Measurements from ENCODE around the gene AK5. TPM values are rescaled to one million over a fixed set of nuclear protein-coding genes. Genes with fewer than 3 reads are reported as not detected.

The AK5 gene
- total and polyA plus RNA-seq, 2 of the 13 experiments (the other 11 are each of a cell fraction or from before 2014, with no cell fraction given) = not detected

DNA sequence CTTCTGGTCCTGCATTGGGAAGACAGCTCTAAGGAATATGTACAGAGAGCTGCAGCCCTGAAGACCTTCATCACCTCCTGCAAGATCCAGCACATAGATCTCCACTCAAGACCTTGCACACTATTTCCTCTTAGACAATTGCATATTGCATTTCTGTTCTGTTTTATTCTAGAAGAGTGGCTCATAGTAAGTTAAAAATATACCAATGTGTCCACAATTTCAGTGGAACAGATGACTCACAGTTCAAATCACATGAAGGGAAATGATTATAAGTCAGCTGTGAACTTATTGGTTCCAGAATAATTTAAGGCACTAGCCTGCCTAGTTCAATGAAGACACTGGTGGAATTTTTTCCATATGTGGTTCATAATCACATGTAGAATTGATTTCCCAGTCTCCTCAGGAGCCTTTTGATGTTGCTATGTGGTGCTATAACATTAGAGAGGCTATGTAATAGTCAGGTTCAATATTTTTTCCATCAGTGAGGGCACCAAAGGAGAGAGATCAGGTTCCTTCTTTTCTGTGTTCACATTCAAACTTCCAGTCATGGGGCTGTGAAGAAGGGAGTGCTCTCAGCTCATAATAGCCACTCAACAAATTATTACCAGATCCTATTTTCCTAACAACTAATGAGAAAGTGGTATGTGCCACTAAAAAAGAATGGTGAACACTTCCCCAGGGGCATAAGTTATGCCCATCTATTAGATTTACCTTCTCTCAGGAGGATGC, 9.8 kb upstream of the AK5 start:
- no peak for FAIRE-seq
- no peak for DNase-seq (ENCODE audit: low spot score)
- POLR2A ChIA-PET = no interaction called here
- Histone ChIP-seq H3K4me2 (ENCODE audit: low read depth, low read length) (no peak overlapping the region), H3K27ac (ENCODE audit: extremely low read length, insufficient read depth, low read length) (no peak overlapping the region), H3K4me1 (ENCODE audit: insufficient read depth, low read length) (no peaks in the 10 kb centered on the region), H3K36me3 (replicated peaks in 1 of 2; ENCODE audit: control insufficient read depth in 1 of 2, insufficient read depth in 2 of 2, low read length in 2 of 2) (no peaks in the 10 kb centered on the region), H3K9me3 (ENCODE audit: low read length) (no peaks in the 10 kb centered on the region), H3K27me3 (ENCODE audit: control insufficient read depth in 1 of 2, insufficient read depth in 2 of 2, low read length in 2 of 2) (no peaks in the 10 kb centered on the region; a peak in 1 of 5 replicates), H3K79me2 (ENCODE audit: insufficient read depth, low read length) (no peaks in the 10 kb centered on the region), H3K4me3 (replicated peaks in 1 of 3; ENCODE audit: insufficient read depth in 1 of 3, low read depth in 2 of 3, low read length in 3 of 3) (no peak overlapping the region), H3K9ac (ENCODE audit: insufficient read depth, low read depth, low read length) (no peak overlapping the region), H4K20me1 (ENCODE audit: insufficient read depth, low read length) (no peaks in the 10 kb centered on the region), H2AFZ (ENCODE audit: low read length) (no peak overlapping the region)
- intact Hi-C loops (cut with micrococcal nuclease; ENCODE audit: unreplicated experiment) = no loop called here
- TF ChIP-seq HBP1 (CRISPR knock-in tag; IDR thresholded peaks at IDR 0.05; ENCODE audit: low read depth) = no peak
- TF ChIP-seq, protein P1, sequence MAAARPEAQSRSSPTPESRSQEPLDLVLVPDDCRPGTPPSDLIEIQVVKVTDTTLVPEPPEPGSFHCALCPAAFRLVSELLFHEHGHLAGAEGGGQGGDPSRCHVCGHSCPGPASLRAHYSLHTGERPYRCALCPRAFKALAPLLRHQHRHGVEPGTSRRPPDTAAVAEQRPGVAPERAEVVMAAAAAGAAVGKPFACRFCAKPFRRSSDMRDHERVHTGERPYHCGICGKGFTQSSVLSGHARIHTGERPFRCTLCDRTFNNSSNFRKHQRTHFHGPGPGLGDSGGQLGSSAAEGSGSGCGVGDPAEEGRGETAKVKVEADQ (CRISPR knock-in tag; IDR thresholded peaks at IDR 0.05; ENCODE audit: borderline replicate concordance) = no peak
- TF ChIP-seq, protein P2, sequence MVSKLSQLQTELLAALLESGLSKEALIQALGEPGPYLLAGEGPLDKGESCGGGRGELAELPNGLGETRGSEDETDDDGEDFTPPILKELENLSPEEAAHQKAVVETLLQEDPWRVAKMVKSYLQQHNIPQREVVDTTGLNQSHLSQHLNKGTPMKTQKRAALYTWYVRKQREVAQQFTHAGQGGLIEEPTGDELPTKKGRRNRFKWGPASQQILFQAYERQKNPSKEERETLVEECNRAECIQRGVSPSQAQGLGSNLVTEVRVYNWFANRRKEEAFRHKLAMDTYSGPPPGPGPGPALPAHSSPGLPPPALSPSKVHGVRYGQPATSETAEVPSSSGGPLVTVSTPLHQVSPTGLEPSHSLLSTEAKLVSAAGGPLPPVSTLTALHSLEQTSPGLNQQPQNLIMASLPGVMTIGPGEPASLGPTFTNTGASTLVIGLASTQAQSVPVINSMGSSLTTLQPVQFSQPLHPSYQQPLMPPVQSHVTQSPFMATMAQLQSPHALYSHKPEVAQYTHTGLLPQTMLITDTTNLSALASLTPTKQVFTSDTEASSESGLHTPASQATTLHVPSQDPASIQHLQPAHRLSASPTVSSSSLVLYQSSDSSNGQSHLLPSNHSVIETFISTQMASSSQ (IDR thresholded peaks at IDR 0.05; ENCODE audit: low read depth) = no peak
- TF ChIP-seq, protein P2 (CRISPR knock-in tag; IDR thresholded peaks at IDR 0.05; ENCODE audit: borderline replicate concordance) = no peak
- no peak for TF ChIP-seq RAD51 (IDR thresholded peaks at IDR 0.05; ENCODE audit: borderline replicate concordance)
- TF ChIP-seq ETS1 (CRISPR knock-in tag; IDR thresholded peaks at IDR 0.05) = no peak
- no peak for TF ChIP-seq ZNF326 (CRISPR knock-in tag; IDR thresholded peaks at IDR 0.05; ENCODE audit: borderline replicate concordance)
- TF ChIP-seq SRSF9 (IDR thresholded peaks at IDR 0.05; ENCODE audit: borderline replicate concordance, insufficient read depth, low read depth, low read length, poor library complexity, severe bottlenecking) = no peak
- TF ChIP-seq, protein P3, sequence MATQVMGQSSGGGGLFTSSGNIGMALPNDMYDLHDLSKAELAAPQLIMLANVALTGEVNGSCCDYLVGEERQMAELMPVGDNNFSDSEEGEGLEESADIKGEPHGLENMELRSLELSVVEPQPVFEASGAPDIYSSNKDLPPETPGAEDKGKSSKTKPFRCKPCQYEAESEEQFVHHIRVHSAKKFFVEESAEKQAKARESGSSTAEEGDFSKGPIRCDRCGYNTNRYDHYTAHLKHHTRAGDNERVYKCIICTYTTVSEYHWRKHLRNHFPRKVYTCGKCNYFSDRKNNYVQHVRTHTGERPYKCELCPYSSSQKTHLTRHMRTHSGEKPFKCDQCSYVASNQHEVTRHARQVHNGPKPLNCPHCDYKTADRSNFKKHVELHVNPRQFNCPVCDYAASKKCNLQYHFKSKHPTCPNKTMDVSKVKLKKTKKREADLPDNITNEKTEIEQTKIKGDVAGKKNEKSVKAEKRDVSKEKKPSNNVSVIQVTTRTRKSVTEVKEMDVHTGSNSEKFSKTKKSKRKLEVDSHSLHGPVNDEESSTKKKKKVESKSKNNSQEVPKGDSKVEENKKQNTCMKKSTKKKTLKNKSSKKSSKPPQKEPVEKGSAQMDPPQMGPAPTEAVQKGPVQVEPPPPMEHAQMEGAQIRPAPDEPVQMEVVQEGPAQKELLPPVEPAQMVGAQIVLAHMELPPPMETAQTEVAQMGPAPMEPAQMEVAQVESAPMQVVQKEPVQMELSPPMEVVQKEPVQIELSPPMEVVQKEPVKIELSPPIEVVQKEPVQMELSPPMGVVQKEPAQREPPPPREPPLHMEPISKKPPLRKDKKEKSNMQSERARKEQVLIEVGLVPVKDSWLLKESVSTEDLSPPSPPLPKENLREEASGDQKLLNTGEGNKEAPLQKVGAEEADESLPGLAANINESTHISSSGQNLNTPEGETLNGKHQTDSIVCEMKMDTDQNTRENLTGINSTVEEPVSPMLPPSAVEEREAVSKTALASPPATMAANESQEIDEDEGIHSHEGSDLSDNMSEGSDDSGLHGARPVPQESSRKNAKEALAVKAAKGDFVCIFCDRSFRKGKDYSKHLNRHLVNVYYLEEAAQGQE (IDR thresholded peaks at IDR 0.05; ENCODE audit: borderline replicate concordance in 1 of 2, low read depth in 1 of 2, low read length in 2 of 2) = no peak
- no peak for TF ChIP-seq MYC (CRISPR knock-in tag; IDR thresholded peaks at IDR 0.05; ENCODE audit: borderline replicate concordance)
- TF ChIP-seq POLR2AphosphoS5 (IDR thresholded peaks at IDR 0.05; ENCODE audit: low read depth, low read length) = no peak
- CTCF ChIA-PET (ENCODE audit: low intra/inter-chr PET ratio, low total read pairs) = no interaction called here
- ATAC-seq = no peak
- in situ Hi-C loops (cut with HindIII; ENCODE audit: extremely low pct_ligation_motif_present, low pct_unique_long_range_greater_than_20kb) = no loop called here
- BruUV-seq (replicated peaks) = no TSS peak
